ENCODE measurements around the gene THEM4. TPM values are rescaled to one million over a fixed set of nuclear protein-coding genes. Genes with fewer than 3 reads are reported as not detected.
"Not testable (repeated sequence)": the region's sequence is repeated elsewhere in the genome, so short reads cannot be mapped to it uniquely, and the experiment has no call there.

Gene THEM4
- total and polyA plus RNA-seq, 12 donors, result 20.2 to 36.4 (median 26.8) TPM

DNA sequence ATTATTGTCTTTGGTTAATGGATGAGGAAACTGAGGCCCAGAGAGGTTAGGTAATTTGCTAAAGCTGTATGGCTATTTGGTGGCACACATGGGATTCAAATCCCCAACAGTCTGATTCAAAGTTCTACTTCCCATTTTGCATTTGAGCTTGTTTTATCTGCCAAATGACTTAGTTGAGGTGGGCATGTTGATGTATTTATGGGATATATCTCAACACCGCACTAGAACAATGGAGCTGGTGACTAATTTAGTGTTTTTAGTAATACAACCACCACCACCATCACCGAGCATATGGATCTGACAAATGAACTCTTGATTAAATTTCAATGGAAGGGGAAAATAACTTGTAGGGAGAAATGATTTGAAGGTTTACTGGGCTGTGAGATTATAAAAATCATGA is 26.8 kb downstream of the THEM4 start:
- no peak for TF ChIP-seq POLR2A (IDR thresholded peaks at IDR 0.05)
- TF ChIP-seq, protein P1, sequence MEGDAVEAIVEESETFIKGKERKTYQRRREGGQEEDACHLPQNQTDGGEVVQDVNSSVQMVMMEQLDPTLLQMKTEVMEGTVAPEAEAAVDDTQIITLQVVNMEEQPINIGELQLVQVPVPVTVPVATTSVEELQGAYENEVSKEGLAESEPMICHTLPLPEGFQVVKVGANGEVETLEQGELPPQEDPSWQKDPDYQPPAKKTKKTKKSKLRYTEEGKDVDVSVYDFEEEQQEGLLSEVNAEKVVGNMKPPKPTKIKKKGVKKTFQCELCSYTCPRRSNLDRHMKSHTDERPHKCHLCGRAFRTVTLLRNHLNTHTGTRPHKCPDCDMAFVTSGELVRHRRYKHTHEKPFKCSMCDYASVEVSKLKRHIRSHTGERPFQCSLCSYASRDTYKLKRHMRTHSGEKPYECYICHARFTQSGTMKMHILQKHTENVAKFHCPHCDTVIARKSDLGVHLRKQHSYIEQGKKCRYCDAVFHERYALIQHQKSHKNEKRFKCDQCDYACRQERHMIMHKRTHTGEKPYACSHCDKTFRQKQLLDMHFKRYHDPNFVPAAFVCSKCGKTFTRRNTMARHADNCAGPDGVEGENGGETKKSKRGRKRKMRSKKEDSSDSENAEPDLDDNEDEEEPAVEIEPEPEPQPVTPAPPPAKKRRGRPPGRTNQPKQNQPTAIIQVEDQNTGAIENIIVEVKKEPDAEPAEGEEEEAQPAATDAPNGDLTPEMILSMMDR (IDR thresholded peaks at IDR 0.05), result no peak
- WGBS, 4 donors, result 96 to 99% (median 97%) methylated on average over 2 of the region's 2 CpGs
- DNase-seq, result no peak
- H3K9me3 ChIP-seq (replicated peaks in 1 of 3), result no peaks in the 10 kb centered on the region
- intact Hi-C loops (cut with DNase I), result no loop called here
- no peaks in the 10 kb centered on the region for H3K27me3 ChIP-seq
- no peaks in the 10 kb centered on the region for H3K4me1 ChIP-seq (replicated peaks in 1 of 2)
- H3K36me3 ChIP-seq (replicated peaks in 1 of 2), result no peaks in the 10 kb centered on the region
- no peak overlapping the region for H3K27ac ChIP-seq
- no peak overlapping the region for H3K4me3 ChIP-seq

DNA sequence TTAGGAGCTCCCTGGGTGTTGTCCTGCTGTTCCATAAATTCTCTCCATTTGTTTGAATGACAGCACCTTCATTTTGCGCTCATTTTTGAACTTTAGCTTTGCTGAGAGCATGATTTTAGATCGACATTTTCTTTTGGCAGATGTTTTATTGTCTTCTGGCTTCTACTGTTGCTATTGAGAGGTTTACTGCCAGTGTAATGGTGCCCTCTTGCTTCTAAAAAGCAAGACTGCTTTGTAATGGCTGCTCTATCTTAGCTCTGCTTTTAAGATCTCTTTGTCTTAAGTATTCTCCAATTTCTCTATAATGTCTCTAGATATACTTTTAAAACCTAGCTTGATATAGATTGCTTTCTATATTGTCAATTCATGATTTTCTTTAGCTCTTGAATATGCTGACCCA is 27.8 kb downstream of the THEM4 start:
- Histone ChIP-seq H3K27ac (no peak overlapping the region), H3K36me3 (replicated peaks in 1 of 2) (no peaks in the 10 kb centered on the region), H3K4me3 (no peak overlapping the region), H3K9me3 (replicated peaks in 1 of 3) (no peaks in the 10 kb centered on the region), H3K27me3 (no peaks in the 10 kb centered on the region), H3K4me1 (replicated peaks in 1 of 2) (no peaks in the 10 kb centered on the region)
- intact Hi-C loops (cut with DNase I), result no loop called here
- no peak for DNase-seq
- 47 to 61% (median 55%) methylated on average over 2 of the region's 2 CpGs for WGBS, 4 donors
- no peak for TF ChIP-seq POLR2A (IDR thresholded peaks at IDR 0.05)
- TF ChIP-seq, protein P1 (IDR thresholded peaks at IDR 0.05), result no peak

DNA sequence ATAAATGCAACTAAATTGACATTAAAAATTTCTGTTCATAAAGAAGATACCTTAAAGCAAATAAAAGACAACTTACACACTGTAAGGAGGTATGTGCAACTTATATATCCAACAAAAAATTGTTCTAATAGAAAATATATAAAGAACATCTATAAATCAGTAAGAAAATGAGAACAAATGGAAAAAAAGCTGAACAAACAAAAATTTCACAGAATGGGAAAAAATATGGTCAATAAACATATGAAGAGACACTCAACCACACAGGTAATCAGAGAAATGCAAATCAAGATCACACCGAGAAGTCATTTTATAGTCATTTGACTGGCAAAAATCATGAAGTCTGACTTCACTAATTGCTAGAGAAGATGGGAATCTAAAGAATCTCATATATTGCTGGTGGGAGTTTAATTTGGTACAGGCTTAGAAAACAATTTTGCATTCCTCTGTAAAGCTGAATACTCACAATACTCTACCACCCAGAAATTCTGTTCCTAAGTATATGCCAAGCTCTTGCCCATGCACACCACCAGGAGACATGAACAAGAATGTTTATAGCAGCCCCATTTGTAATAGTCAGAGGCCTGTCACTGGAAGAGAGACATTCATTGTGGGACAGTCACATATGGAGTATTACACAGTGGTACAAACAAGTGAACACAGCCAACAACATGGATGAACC is 33.8 kb downstream of the THEM4 start:
- H3K4me1 ChIP-seq (replicated peaks in 1 of 2), result no peaks in the 10 kb centered on the region
- H3K27me3 ChIP-seq, result no peaks in the 10 kb centered on the region
- H3K9me3 ChIP-seq (replicated peaks in 1 of 3), result no peaks in the 10 kb centered on the region
- H3K36me3 ChIP-seq (replicated peaks in 1 of 2), result peaks cover 0 to 8% of the 10 kb centered on the region in 2 donors
- no peak for DNase-seq
- WGBS, 4 donors, result 97 to 100% (median 97%) methylated on average over 1 of the region's 1 CpG
- intact Hi-C loops (cut with DNase I), result no loop called here
- no peak overlapping the region for H3K4me3 ChIP-seq
- H3K27ac ChIP-seq, result no peak overlapping the region
- TF ChIP-seq POLR2A (IDR thresholded peaks at IDR 0.05), result no peak
- TF ChIP-seq, protein P1 (IDR thresholded peaks at IDR 0.05), result no peak

DNA sequence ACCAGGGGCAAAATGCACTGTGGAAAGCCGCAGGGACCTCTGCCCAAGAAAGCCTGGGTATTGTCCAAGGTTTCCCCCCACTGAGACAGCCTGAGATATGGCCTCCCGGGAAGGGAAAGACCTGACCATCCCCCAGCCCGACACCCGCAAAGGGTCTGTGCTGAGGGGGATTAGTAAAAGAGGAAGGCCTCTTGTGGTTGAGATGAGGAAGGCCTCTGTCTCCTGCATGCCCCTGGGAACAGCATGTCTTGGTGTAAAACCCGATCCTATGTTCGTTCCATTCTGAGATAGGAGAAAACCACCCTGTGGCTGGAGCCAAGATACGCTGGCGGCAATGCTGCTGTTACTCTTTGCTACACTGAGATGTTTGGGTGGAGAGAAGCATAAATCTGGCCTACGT is 36.5 kb downstream of the THEM4 start:
- WGBS, 4 donors, result 65 to 77% (median 73%) methylated on average over 8 to 9 of the region's 9 CpGs

More for the DNA sequence above, 36.5 kb downstream of the THEM4 start:
- H3K27ac ChIP-seq; H3K4me1 ChIP-seq (replicated peaks in 1 of 2); intact Hi-C loops (cut with DNase I); H3K27me3 ChIP-seq; DNase-seq; H3K9me3 ChIP-seq (replicated peaks in 1 of 3); H3K4me3 ChIP-seq; H3K36me3 ChIP-seq (replicated peaks in 1 of 2): not testable (repeated sequence)
